Measurements from ENCODE around the gene PDIA6. TPM values are rescaled to one million over a fixed set of nuclear protein-coding genes. Genes with fewer than 3 reads are reported as not detected.

Gene PDIA6
- total RNA-seq, 1 experiment from 2014 or later: 314 TPM

DNA sequence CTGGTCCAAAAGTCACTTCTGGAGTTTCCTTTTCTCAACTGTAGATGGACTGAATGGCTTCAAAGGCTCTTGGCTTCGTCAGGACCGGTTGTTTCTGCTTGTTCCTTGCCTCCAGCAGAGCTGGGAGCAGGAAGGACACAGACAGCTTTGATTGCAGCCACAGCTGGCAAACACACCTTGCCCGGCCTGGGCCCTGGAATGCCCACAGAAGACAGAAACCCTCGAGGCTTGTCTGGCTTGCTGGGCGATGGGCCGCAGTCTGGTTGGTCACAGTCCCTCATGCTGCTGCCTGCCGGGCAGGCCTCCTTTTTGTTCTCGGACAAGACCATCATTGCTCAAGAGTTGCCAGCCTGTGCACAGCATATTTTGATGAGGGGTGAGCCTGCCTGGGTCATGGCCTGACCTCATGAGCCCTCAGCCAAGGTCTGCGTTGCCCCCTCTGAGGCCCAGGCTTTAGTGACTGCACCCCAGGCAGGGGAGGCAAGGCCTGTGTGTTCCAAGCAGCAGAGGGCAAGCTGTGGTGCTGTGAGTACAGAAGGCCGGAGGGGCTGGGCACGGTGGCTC, 53.4 kb downstream of the PDIA6 start:
- no peaks in the 10 kb centered on the region for H3K4me1 ChIP-seq (ENCODE audit: insufficient read depth, low read length, poor library complexity, severe bottlenecking)
- H3K4me3 ChIP-seq (ENCODE audit: low read depth, low read length, poor library complexity, severe bottlenecking): no peak overlapping the region
- BruUV-seq (replicated peaks): no TSS peak
- H3K9me3 ChIP-seq (ENCODE audit: low read depth, low read length, poor library complexity, severe bottlenecking): no peaks in the 10 kb centered on the region
- no peak for DNase-seq (ENCODE audit: low spot score)
- ChIA-PET CTCF (no interaction called here), POLR2A (ENCODE audit: low non-redundant PET) (no interaction called here)
- intact Hi-C loops (cut with micrococcal nuclease; ENCODE audit: unreplicated experiment): no loop called here
- H3K27ac ChIP-seq (ENCODE audit: low read depth, low read length, poor library complexity, severe bottlenecking): no peak overlapping the region
- H3K36me3 ChIP-seq (ENCODE audit: insufficient read depth, low read length, poor library complexity, severe bottlenecking): no peaks in the 10 kb centered on the region
- TF ChIP-seq EZH2 (IDR thresholded peaks at IDR 0.05; ENCODE audit: borderline replicate concordance, low read depth, low read length, poor library complexity, severe bottlenecking): no peak
- TF ChIP-seq, protein P1, sequence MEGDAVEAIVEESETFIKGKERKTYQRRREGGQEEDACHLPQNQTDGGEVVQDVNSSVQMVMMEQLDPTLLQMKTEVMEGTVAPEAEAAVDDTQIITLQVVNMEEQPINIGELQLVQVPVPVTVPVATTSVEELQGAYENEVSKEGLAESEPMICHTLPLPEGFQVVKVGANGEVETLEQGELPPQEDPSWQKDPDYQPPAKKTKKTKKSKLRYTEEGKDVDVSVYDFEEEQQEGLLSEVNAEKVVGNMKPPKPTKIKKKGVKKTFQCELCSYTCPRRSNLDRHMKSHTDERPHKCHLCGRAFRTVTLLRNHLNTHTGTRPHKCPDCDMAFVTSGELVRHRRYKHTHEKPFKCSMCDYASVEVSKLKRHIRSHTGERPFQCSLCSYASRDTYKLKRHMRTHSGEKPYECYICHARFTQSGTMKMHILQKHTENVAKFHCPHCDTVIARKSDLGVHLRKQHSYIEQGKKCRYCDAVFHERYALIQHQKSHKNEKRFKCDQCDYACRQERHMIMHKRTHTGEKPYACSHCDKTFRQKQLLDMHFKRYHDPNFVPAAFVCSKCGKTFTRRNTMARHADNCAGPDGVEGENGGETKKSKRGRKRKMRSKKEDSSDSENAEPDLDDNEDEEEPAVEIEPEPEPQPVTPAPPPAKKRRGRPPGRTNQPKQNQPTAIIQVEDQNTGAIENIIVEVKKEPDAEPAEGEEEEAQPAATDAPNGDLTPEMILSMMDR (conservative IDR thresholded peaks at IDR 0.05; ENCODE audit: low read depth, low read length): no peak
- no peaks in the 10 kb centered on the region for H3K27me3 ChIP-seq (replicated peaks; ENCODE audit: insufficient read depth, low read depth, low read length, poor library complexity)

DNA sequence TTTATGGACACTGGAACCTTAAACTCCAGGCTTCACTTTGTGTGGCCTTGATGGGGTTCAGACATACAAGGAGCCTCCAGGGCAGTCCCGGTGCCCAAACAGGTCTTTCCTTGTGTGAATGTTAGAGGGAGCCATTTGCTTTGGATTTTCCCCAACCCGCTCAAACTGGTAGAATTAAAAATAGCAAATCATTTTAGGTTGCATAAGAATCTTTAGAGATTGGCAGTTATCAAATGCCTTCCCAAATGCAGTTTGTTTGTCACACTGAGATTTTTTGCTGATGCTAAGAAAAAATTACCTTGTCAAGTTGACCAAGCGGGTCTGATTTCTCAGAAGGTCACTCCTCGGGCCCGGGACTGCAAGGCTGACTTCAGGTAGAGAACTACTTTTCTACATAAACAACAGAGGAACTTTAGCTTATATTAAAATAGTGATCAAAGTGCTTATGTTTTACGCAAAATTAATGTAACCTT, 54.7 kb downstream of the PDIA6 start:
- CTCF ChIA-PET: no interaction called here

DNA sequence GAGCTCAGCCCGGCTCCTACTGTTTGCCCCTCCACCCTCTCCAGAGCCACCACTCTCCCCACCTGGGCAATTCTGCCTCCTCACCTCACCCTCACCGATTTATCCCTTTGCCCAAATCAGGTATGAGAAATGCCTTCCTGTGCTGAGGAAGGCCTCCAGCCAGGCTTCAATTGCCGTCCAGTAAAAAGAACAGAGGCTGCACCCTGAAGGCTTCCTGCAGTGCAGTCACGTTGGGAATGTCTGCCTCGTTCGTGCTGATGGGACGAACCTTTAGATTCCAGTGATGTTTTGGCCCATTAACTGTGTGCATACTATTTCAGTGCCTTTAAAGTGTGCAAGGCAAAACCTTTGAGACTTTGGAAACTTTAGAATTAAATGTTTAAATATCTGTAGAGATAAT, 57.0 kb downstream of the PDIA6 start:
- CTCF ChIA-PET: no interaction called here
- BruUV-seq (replicated peaks): no TSS peak
- POLR2A ChIA-PET (ENCODE audit: low non-redundant PET): no interaction called here
- H3K9me3 ChIP-seq (ENCODE audit: low read depth, low read length, poor library complexity, severe bottlenecking): no peaks in the 10 kb centered on the region
- no peaks in the 10 kb centered on the region for H3K27me3 ChIP-seq (replicated peaks; ENCODE audit: insufficient read depth, low read depth, low read length, poor library complexity)
- no peak for DNase-seq (ENCODE audit: low spot score)
- H3K36me3 ChIP-seq (ENCODE audit: insufficient read depth, low read length, poor library complexity, severe bottlenecking): no peaks in the 10 kb centered on the region
- intact Hi-C loops (cut with micrococcal nuclease; ENCODE audit: unreplicated experiment): no loop called here
- no peaks in the 10 kb centered on the region for H3K4me1 ChIP-seq (ENCODE audit: insufficient read depth, low read length, poor library complexity, severe bottlenecking)
- TF ChIP-seq, protein P1 (conservative IDR thresholded peaks at IDR 0.05; ENCODE audit: low read depth, low read length): no peak
- TF ChIP-seq EZH2 (IDR thresholded peaks at IDR 0.05; ENCODE audit: borderline replicate concordance, low read depth, low read length, poor library complexity, severe bottlenecking): no peak
- H3K27ac ChIP-seq (ENCODE audit: low read depth, low read length, poor library complexity, severe bottlenecking): no peak overlapping the region
- no peak overlapping the region for H3K4me3 ChIP-seq (ENCODE audit: low read depth, low read length, poor library complexity, severe bottlenecking)

More for the DNA sequence above, 54.7 kb downstream of the PDIA6 start:
- Histone ChIP-seq H3K27me3 (replicated peaks; ENCODE audit: insufficient read depth, low read depth, low read length, poor library complexity) (no peaks in the 10 kb centered on the region), H3K27ac (ENCODE audit: low read depth, low read length, poor library complexity, severe bottlenecking) (no peak overlapping the region), H3K4me1 (ENCODE audit: insufficient read depth, low read length, poor library complexity, severe bottlenecking) (no peaks in the 10 kb centered on the region), H3K9me3 (ENCODE audit: low read depth, low read length, poor library complexity, severe bottlenecking) (no peaks in the 10 kb centered on the region), H3K4me3 (ENCODE audit: low read depth, low read length, poor library complexity, severe bottlenecking) (no peak overlapping the region), H3K36me3 (ENCODE audit: insufficient read depth, low read length, poor library complexity, severe bottlenecking) (no peaks in the 10 kb centered on the region)
- intact Hi-C loops (cut with micrococcal nuclease; ENCODE audit: unreplicated experiment): no loop called here
- no TSS peak for BruUV-seq (replicated peaks)
- POLR2A ChIA-PET (ENCODE audit: low non-redundant PET): no interaction called here
- DNase-seq (ENCODE audit: low spot score): no peak
- TF ChIP-seq, protein P1 (conservative IDR thresholded peaks at IDR 0.05; ENCODE audit: low read depth, low read length): no peak
- TF ChIP-seq EZH2 (IDR thresholded peaks at IDR 0.05; ENCODE audit: borderline replicate concordance, low read depth, low read length, poor library complexity, severe bottlenecking): no peak

All from A673 (cell line).